GM23338 (cell line): ENCODE results near the gene SBDS. TPM values are rescaled to one million over a fixed set of nuclear protein-coding genes. Genes with fewer than 3 reads are reported as not detected.

Experiments used
- ATAC-seq: fragments of 200-7000 bp; cut with Tn5 transposase; 3 replicates; pipeline ENCODE4 v1.9.1; 2020
- DNase-seq: peaks from one replicate; pipeline ENCODE4 v3.0.0-alpha.2; 2015; ENCODE audit warnings: low spot score
- H2AFZ ChIP-seq: fragments of 200-600 bp; sonication (generic); 2 replicates; pipeline ENCODE4 v1.8.0; 2016; ENCODE audit warnings: antibody characterized with exemption, mild to moderate bottlenecking, moderate library complexity
- H3F3A ChIP-seq: fragments of 200-600 bp; sonication (generic); replicated peaks from 2 replicates; pipeline ENCODE4 v1.8.0; 2017; ENCODE audit warnings: antibody characterized with exemption, mixed run types, low read depth
- H3K27ac ChIP-seq: fragments of 200-600 bp; sonication (generic); 2 replicates; pipeline ENCODE4 v1.6.1; 2016; ENCODE audit warnings: low read depth
- H3K27me3 ChIP-seq: fragments of 200-600 bp; sonication (generic); 2 replicates; pipeline ENCODE4 v1.8.0; 2016; ENCODE audit warnings: mild to moderate bottlenecking, mixed run types, moderate library complexity; ENCODE audit not compliant: insufficient read depth
- H3K36me3 ChIP-seq: fragments of 200-600 bp; sonication (generic); 2 replicates; pipeline ENCODE4 v1.8.0; 2016; ENCODE audit warnings: mild to moderate bottlenecking; ENCODE audit not compliant: insufficient read depth
- H3K4me1 ChIP-seq: fragments of 200-600 bp; sonication (generic); 2 replicates; pipeline ENCODE4 v1.8.0; 2016; ENCODE audit warnings: mild to moderate bottlenecking, moderate library complexity; ENCODE audit not compliant: insufficient read depth
- H3K4me2 ChIP-seq: fragments of 200-600 bp; sonication (generic); 2 replicates; pipeline ENCODE4 v1.7.1; 2017; ENCODE audit warnings: mixed run types
- H3K4me3 ChIP-seq: fragments of 200-600 bp; sonication (generic); 2 replicates; pipeline ENCODE4 v1.6.1; 2016; ENCODE audit warnings: mixed run types
- H3K79me2 ChIP-seq: fragments of 200-600 bp; sonication (generic); replicated peaks from 2 replicates; pipeline ENCODE4 v1.8.0; 2017; ENCODE audit warnings: mild to moderate bottlenecking; ENCODE audit not compliant: insufficient read depth
- H3K9me2 ChIP-seq: fragments of 200-600 bp; sonication (generic); 2 replicates; pipeline ENCODE4 v1.8.0; 2017; ENCODE audit not compliant: insufficient read depth
- H4K20me1 ChIP-seq: fragments of 200-600 bp; sonication (generic); replicated peaks from 2 replicates; pipeline ENCODE4 v1.8.0; 2017; ENCODE audit warnings: mild to moderate bottlenecking; ENCODE audit not compliant: insufficient read depth
- H3K27ac Mint-ChIP-seq: 2 replicates; pipeline ENCODE4 v1.8.0; 2020; ENCODE audit warnings: inconsistent platforms, mild to moderate bottlenecking, moderate library complexity, mixed read lengths
- H3K27me3 Mint-ChIP-seq: 3 replicates; pipeline ENCODE4 v1.8.0; 2022; ENCODE audit warnings: low read depth, mild to moderate bottlenecking, moderate library complexity, mixed read lengths, inconsistent platforms; ENCODE audit not compliant: insufficient read depth, poor library complexity
- H3K36me3 Mint-ChIP-seq: 3 replicates; pipeline ENCODE4 v1.8.0; 2021; ENCODE audit warnings: low read depth, mild to moderate bottlenecking, inconsistent platforms, moderate library complexity, mixed read lengths
- H3K4me1 Mint-ChIP-seq: 3 replicates; pipeline ENCODE4 v1.8.0; 2020; ENCODE audit warnings: mild to moderate bottlenecking, inconsistent platforms, mixed read lengths
- H3K4me3 Mint-ChIP-seq: 3 replicates; pipeline ENCODE4 v1.8.0; 2021; ENCODE audit warnings: moderate library complexity, mild to moderate bottlenecking, inconsistent platforms, mixed read lengths
- H3K9me3 Mint-ChIP-seq: 3 replicates; pipeline ENCODE4 v1.8.0; 2020; ENCODE audit warnings: moderate library complexity, mild to moderate bottlenecking, inconsistent platforms, mixed read lengths
- CREB1 ChIP-seq: fragments of 250-450 bp; sonication (Bioruptor Pico); IDR thresholded peaks from 2 replicates; pipeline ENCODE4 v1.5.0; 2020; ENCODE audit warnings: low read depth, mild to moderate bottlenecking, moderate library complexity
- CTCF ChIP-seq, 2 experiments: fragments of 200-600 bp in 1 of 2; sonication (generic) in 1 of 2; conservative IDR thresholded peaks; 2 replicates each; pipeline versions ENCODE4 v1.5.1 to v1.6.1; 2016 to 2017; ENCODE audit warnings: antibody characterized with exemption in 2 of 2, low read depth in 2 of 2, mild to moderate bottlenecking in 2 of 2, moderate library complexity in 1 of 2
- EZH2 ChIP-seq: fragments of 200-600 bp; sonication (generic); IDR thresholded peaks from one replicate; pipeline ENCODE4 v1.8.0; 2017; ENCODE audit warnings: antibody characterized with exemption, mild to moderate bottlenecking, low read depth; ENCODE audit not compliant: unreplicated experiment
- EZH2phosphoT487 ChIP-seq: fragments of 200-600 bp; sonication (generic); IDR thresholded peaks from one replicate; pipeline ENCODE4 v1.8.1; 2018; ENCODE audit warnings: antibody characterized with exemption; ENCODE audit not compliant: unreplicated experiment
- REST ChIP-seq: IDR thresholded peaks from one replicate; pipeline ENCODE4 v1.6.1; 2018; ENCODE audit warnings: antibody characterized with exemption; ENCODE audit not compliant: unreplicated experiment
- STAT1 ChIP-seq: IDR thresholded peaks from one replicate; pipeline ENCODE4 v1.6.1; 2016; ENCODE audit warnings: antibody characterized with exemption; ENCODE audit not compliant: unreplicated experiment
- ZNF114 ChIP-seq: fragments of 250-450 bp; sonication (Bioruptor Pico); IDR thresholded peaks from 2 replicates; pipeline ENCODE4 v1.5.0; 2020; ENCODE audit warnings: mild to moderate bottlenecking, moderate library complexity
- ZNF331 ChIP-seq: fragments of 250-450 bp; sonication (Bioruptor Pico); IDR thresholded peaks from 2 replicates; pipeline ENCODE4 v1.5.0; 2020; ENCODE audit warnings: low read depth, mild to moderate bottlenecking, moderate library complexity
- ZNF462 ChIP-seq: fragments of 250-450 bp; sonication (Bioruptor Pico); IDR thresholded peaks from 2 replicates; pipeline ENCODE4 v1.5.0; 2020; ENCODE audit warnings: mild to moderate bottlenecking, moderate library complexity
- polyA plus RNA-seq: library from polyadenylated mRNA; unstranded; fragments of >200 nt; fragmentation: Nextera tagmentation; extraction: Ambion mirVana; gene quantifications from 2 replicates; pipeline ENCODE4 v1.2.1, GENCODE V29; 2016
- total RNA-seq: library from RNA; depleted of rRNA; stranded (reverse); fragments of >200 nt; shearing (Covaris generic); gene quantifications from 2 replicates; pipeline ENCODE4 v1.2.3, GENCODE V29; 2014
- TF ChIP-seq, protein P1 (sequence below): IDR thresholded peaks from 2 replicates; pipeline ENCODE4 v1.6.1; 2016; ENCODE audit warnings: antibody characterized with exemption

Gene SBDS
- total and polyA plus RNA-seq, 2 experiments from 2014 or later: 20.5 to 34.4 TPM

DNA sequence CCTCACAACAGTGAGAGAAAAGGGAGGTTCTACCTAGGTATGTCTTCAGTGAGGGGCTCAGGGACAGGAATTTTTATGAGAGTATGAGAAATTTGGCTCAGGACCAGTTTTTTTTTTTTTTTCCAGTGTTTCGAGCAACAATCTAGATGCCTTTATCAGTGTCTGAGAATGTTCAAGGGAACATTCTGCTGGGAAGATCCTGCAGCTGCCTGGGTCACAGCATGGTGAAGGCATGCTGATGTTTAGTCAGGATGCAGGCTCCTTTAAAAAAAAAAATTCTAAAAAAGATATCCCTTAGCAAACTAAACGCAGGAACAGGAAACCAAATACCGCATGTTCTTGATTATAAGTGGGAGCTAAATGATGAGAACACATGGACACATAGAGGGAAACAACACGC is 31.0 kb downstream of the SBDS start (continued):
- no peak for TF ChIP-seq CREB1 (CRISPR knock-in tag)
- no peak for TF ChIP-seq REST
- TF ChIP-seq STAT1: no peak
- TF ChIP-seq EZH2: no peak
- no peak for TF ChIP-seq CTCF (conservative IDR thresholded peaks at IDR 0.05; ENCODE audit: low read depth in 2 of 2)

- peaks cover 3% of the 10 kb centered on the region; the same call in 1 of the 2 replicates for H3K36me3 ChIP-seq
- H3K4me1 Mint-ChIP-seq: peaks cover 2% of the 10 kb centered on the region; the same call in 1 of the 3 replicates
- no peaks in the 10 kb centered on the region for H3F3A ChIP-seq
- H3K9me3 Mint-ChIP-seq: peaks cover 17% of the 10 kb centered on the region
- no peak overlapping the region for H3K4me2 ChIP-seq
- no peaks in the 10 kb centered on the region for H4K20me1 ChIP-seq
- H3K79me2 ChIP-seq: no peaks in the 10 kb centered on the region
- H3K27ac Mint-ChIP-seq: 0 out of 2 replicates have a peak overlapping the region, but pooled peaks have one; percentile 36
- H3K36me3 Mint-ChIP-seq: peaks cover 29% of the 10 kb centered on the region; the same call in 2 of the 3 replicates
- H3K9me2 ChIP-seq: no peaks in the 10 kb centered on the region
- H3K4me3 Mint-ChIP-seq: no peak overlapping the region
- no peak overlapping the region for H3K4me3 ChIP-seq
- H3K27me3 ChIP-seq: no peaks in the 10 kb centered on the region
- ATAC-seq (no peak), DNase-seq (no peak)
- H3K27me3 Mint-ChIP-seq: peaks cover 2% of the 10 kb centered on the region
- H3K4me1 ChIP-seq: no peaks in the 10 kb centered on the region
- no peak overlapping the region for H2AFZ ChIP-seq
- H3K27ac ChIP-seq: no peak overlapping the region
- TF ChIP-seq ZNF462 (CRISPR knock-in tag): no peak
- TF ChIP-seq ZNF331 (CRISPR knock-in tag): no peak
- TF ChIP-seq CTCF (conservative IDR thresholded peaks at IDR 0.05; ENCODE audit: low read depth in 2 of 2): no peak
- no peak for TF ChIP-seq ZNF114 (CRISPR knock-in tag)
- TF ChIP-seq CREB1 (CRISPR knock-in tag): no peak
- no peak for TF ChIP-seq EZH2phosphoT487
- TF ChIP-seq, protein P1, sequence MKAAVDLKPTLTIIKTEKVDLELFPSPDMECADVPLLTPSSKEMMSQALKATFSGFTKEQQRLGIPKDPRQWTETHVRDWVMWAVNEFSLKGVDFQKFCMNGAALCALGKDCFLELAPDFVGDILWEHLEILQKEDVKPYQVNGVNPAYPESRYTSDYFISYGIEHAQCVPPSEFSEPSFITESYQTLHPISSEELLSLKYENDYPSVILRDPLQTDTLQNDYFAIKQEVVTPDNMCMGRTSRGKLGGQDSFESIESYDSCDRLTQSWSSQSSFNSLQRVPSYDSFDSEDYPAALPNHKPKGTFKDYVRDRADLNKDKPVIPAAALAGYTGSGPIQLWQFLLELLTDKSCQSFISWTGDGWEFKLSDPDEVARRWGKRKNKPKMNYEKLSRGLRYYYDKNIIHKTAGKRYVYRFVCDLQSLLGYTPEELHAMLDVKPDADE: no peak
These were observed 34.3 kb downstream of the SBDS start for GRCh38 chr7:66961096-66961495.
